Measurements from ENCODE around the gene TXNDC15.

- TF ChIP-seq USF2 (IDR thresholded peaks at IDR 0.05; ENCODE audit: borderline replicate concordance, low read depth, low read length) (no peak), CTCF (IDR thresholded peaks at IDR 0.05) (no peak), RCOR1 (IDR thresholded peaks at IDR 0.05; ENCODE audit: low read length) (no peak), MEF2A (IDR thresholded peaks at IDR 0.05; ENCODE audit: borderline replicate concordance, low read depth) (no peak), EZH2phosphoT487 (IDR thresholded peaks at IDR 0.05; ENCODE audit: borderline replicate concordance, low read depth) (no peak), CHD2 (IDR thresholded peaks at IDR 0.05; ENCODE audit: low read length, partially characterized antibody) (no peak), REST (IDR thresholded peaks at IDR 0.05; ENCODE audit: low read depth, low read length) (no peak), MXI1 (IDR thresholded peaks at IDR 0.05; ENCODE audit: low read depth, low read length) (no peak), PBX3 (IDR thresholded peaks at IDR 0.05) (no peak)
Measured at GRCh38 chr5:134873494-134873893, 677 bp upstream of the TXNDC15 start.

Measured in SK-N-SH (cell line).